Ascending aorta (tissue), 2 donors: ENCODE data around the gene MAGED2. TPM values are rescaled to one million over a fixed set of nuclear protein-coding genes. Genes with fewer than 3 reads are reported as not detected.
"Not testable (repeated sequence)": the region's sequence is repeated elsewhere in the genome, so short reads cannot be mapped to it uniquely, and the experiment has no call there.

Experiments used
- DNase-seq, 2 donors: peaks; one replicate each; pipeline ENCODE4 v3.0.0-alpha.2; 2019; ENCODE audit warnings: low spot score in 2 of 2
- H3K27ac ChIP-seq, 2 donors: fragments of 200-600 bp; sonication (generic); one replicate each; pipeline ENCODE4 v1.5.1; 2016 to 2017; ENCODE audit warnings: mild to moderate bottlenecking in 1 of 2
- H3K27me3 ChIP-seq: fragments of 200-600 bp; sonication (generic); one replicate; pipeline ENCODE4 v1.5.1; 2017
- H3K36me3 ChIP-seq, 2 donors: fragments of 200-600 bp; sonication (generic); one replicate each; pipeline ENCODE4 v1.5.1; 2016
- H3K4me1 ChIP-seq, 2 donors: fragments of 200-600 bp; sonication (generic); one replicate each; pipeline ENCODE4 v1.5.1; 2016 to 2017; ENCODE audit warnings: mild to moderate bottlenecking in 1 of 2
- H3K4me3 ChIP-seq, 2 donors: fragments of 200-600 bp; sonication (generic); one replicate each; pipeline ENCODE4 v1.5.1; 2016 to 2017; ENCODE audit warnings: mild to moderate bottlenecking in 1 of 2
- H3K9me3 ChIP-seq, 2 donors: fragments of 200-600 bp; sonication (generic); one replicate each; pipeline ENCODE4 v1.5.1; 2016
- intact Hi-C: fragments of 100-400 bp; cut with DNase I; formaldehyde crosslinking; loops from one replicate; pipeline ENCODE4 v1.15.1; 2023
- total RNA-seq: library from RNA; depleted of rRNA; stranded (reverse); fragments of >200 nt; gene quantifications from one replicate; pipeline ENCODE4 v1.1.0, GENCODE V29; 2016
- TF ChIP-seq, protein P1 (sequence below), 3 experiments: fragments of 200-600 bp in 2 of 3; fragments of 450-650 bp in 1 of 3; sonication (generic) in 2 of 3; IDR thresholded peaks; one replicate each; pipeline ENCODE4 v1.5.1; 2016 to 2019; ENCODE audit warnings: antibody characterized with exemption in 3 of 3, mild to moderate bottlenecking in 1 of 3, moderate library complexity in 1 of 3

Gene MAGED2
- total RNA-seq, 1 donor from 2014 or later: 187 TPM

GRCh38 chrX:54785901-54786300 lies 21.6 kb upstream of the MAGED2 start:
- Histone ChIP-seq H3K9me3 (no peaks in the 10 kb centered on the region), H3K27me3 (no peaks in the 10 kb centered on the region), H3K36me3 (no peaks in the 10 kb centered on the region), H3K4me1 (no peaks in the 10 kb centered on the region), H3K27ac (no peak overlapping the region), H3K4me3 (no peak overlapping the region)
- intact Hi-C loops: no loop called here
- TF ChIP-seq, protein P1, sequence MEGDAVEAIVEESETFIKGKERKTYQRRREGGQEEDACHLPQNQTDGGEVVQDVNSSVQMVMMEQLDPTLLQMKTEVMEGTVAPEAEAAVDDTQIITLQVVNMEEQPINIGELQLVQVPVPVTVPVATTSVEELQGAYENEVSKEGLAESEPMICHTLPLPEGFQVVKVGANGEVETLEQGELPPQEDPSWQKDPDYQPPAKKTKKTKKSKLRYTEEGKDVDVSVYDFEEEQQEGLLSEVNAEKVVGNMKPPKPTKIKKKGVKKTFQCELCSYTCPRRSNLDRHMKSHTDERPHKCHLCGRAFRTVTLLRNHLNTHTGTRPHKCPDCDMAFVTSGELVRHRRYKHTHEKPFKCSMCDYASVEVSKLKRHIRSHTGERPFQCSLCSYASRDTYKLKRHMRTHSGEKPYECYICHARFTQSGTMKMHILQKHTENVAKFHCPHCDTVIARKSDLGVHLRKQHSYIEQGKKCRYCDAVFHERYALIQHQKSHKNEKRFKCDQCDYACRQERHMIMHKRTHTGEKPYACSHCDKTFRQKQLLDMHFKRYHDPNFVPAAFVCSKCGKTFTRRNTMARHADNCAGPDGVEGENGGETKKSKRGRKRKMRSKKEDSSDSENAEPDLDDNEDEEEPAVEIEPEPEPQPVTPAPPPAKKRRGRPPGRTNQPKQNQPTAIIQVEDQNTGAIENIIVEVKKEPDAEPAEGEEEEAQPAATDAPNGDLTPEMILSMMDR (IDR thresholded peaks at IDR 0.05): no peak
- no peak for DNase-seq

- H3K27me3 ChIP-seq: no peaks in the 10 kb centered on the region
- no peak for DNase-seq
- no peaks in the 10 kb centered on the region for H3K9me3 ChIP-seq
- H3K4me1 ChIP-seq: no peaks in the 10 kb centered on the region
- H3K36me3 ChIP-seq: no peaks in the 10 kb centered on the region
- intact Hi-C loops: no loop called here
- TF ChIP-seq, protein P1 (IDR thresholded peaks at IDR 0.05): no peak
- no peak overlapping the region for H3K27ac ChIP-seq
- no peak overlapping the region for H3K4me3 ChIP-seq
Measured at GRCh38 chrX:54786967-54787366, 20.6 kb upstream of the MAGED2 start.

GRCh38 chrX:54788446-54788845 lies 19.1 kb upstream of the MAGED2 start:
- TF ChIP-seq, protein P1 (IDR thresholded peaks at IDR 0.05): no peak

DNA sequence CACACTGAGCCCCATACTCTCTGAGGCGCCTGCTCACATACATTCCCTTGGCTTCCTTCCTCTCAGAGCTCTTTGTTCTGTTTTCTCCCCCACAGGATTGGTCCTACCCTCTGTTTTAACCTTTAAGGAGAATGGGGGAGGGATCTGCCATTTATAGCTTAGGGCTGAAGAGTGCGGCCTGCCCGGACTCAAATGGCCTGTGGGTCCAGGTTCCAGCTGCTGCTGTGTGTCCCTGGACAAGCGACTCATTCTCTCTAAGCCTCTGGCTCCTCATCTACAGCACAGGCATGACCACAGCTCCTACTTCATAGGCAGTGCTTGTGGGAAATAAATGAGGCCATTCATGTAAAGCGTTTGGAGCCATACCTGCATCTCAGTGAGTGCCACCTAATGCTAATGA lies 18.1 kb upstream of the MAGED2 start:
- H3K4me3 ChIP-seq, intact Hi-C loops, H3K27ac ChIP-seq, H3K9me3 ChIP-seq, H3K36me3 ChIP-seq, H3K27me3 ChIP-seq, H3K4me1 ChIP-seq, DNase-seq: not testable (repeated sequence)

More at GRCh38 chrX:54788446-54788845, 19.1 kb upstream of the MAGED2 start:
- Histone ChIP-seq H3K36me3 (no peaks in the 10 kb centered on the region), H3K27me3 (no peaks in the 10 kb centered on the region), H3K27ac (no peak overlapping the region), H3K4me3 (no peak overlapping the region), H3K9me3 (no peaks in the 10 kb centered on the region), H3K4me1 (no peaks in the 10 kb centered on the region)
- intact Hi-C loops: no loop called here
- no peak for DNase-seq

- Histone ChIP-seq H3K9me3 (no peaks in the 10 kb centered on the region), H3K27me3 (no peaks in the 10 kb centered on the region), H3K4me3 (no peak overlapping the region), H3K36me3 (no peaks in the 10 kb centered on the region), H3K4me1 (no peaks in the 10 kb centered on the region), H3K27ac (no peak overlapping the region)
- intact Hi-C loops: no loop called here
- TF ChIP-seq, protein P1 (IDR thresholded peaks at IDR 0.05): no peak
- DNase-seq: no peak
Measured at GRCh38 chrX:54794028-54794427, 13.5 kb upstream of the MAGED2 start.

DNA sequence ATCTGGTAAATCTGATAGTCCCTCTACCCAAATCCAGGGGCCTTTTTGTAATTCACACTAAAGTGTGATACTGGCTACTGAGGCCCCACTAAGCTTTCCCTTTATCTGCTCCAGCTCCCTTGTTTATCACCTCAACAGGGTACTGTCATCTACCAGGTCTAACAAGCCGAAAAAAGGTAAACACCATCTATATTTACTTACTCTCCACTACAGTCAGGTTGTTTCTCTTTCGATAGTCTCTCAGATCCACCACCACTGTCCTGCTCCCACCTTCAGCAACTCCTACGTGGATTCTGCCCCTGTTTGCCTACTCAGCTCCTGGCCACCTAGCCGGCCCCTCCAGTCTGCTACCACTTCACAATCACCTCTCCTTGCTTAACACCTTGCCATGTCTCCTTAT lies 12.8 kb upstream of the MAGED2 start:
- no peak for DNase-seq
- intact Hi-C loops: no loop called here
- Histone ChIP-seq H3K4me1 (no peaks in the 10 kb centered on the region), H3K9me3 (no peaks in the 10 kb centered on the region), H3K27me3 (no peaks in the 10 kb centered on the region), H3K27ac (no peak overlapping the region), H3K4me3 (no peak overlapping the region), H3K36me3 (no peaks in the 10 kb centered on the region)
- TF ChIP-seq, protein P1 (IDR thresholded peaks at IDR 0.05): no peak
